HFF-Myc (cell line): ENCODE data around the gene GLB1L2.
A peak's percentile ranks its signal among the peaks of the same experiment; 100 is the strongest.
"Not testable (repeated sequence)": the region's sequence is repeated elsewhere in the genome, so short reads cannot be mapped to it uniquely, and the experiment has no call there.

Experiments
- DNase-seq: peaks from one replicate; pipeline ENCODE4 v3.0.0-alpha.2; 2011; ENCODE audit warnings: low read depth; ENCODE audit errors: extremely low read depth
- H3K4me3 ChIP-seq: replicated peaks from 2 replicates; pipeline ENCODE4 v1.5.1; 2011; ENCODE audit warnings: low read depth, mild to moderate bottlenecking, control low read depth, low read length
- CTCF ChIP-seq: IDR thresholded peaks from 2 replicates; pipeline ENCODE4 v1.5.1; 2012; ENCODE audit warnings: mild to moderate bottlenecking, low read depth, low read length, control low read depth; ENCODE audit errors: missing control alignments

Gene GLB1L2

GRCh38 chr11:134331354-134332188, at the start of gene GLB1L2:
TSS of gene GLB1L2 (plus strand) at chr11:134331988. CDS start at chr11:134332062, 74 bp downstream.
- H3K4me3 ChIP-seq, result peak within 1 kb of the TSS; percentile 43
- TF ChIP-seq CTCF, result no peak
- DNase-seq, result no peak

DNA sequence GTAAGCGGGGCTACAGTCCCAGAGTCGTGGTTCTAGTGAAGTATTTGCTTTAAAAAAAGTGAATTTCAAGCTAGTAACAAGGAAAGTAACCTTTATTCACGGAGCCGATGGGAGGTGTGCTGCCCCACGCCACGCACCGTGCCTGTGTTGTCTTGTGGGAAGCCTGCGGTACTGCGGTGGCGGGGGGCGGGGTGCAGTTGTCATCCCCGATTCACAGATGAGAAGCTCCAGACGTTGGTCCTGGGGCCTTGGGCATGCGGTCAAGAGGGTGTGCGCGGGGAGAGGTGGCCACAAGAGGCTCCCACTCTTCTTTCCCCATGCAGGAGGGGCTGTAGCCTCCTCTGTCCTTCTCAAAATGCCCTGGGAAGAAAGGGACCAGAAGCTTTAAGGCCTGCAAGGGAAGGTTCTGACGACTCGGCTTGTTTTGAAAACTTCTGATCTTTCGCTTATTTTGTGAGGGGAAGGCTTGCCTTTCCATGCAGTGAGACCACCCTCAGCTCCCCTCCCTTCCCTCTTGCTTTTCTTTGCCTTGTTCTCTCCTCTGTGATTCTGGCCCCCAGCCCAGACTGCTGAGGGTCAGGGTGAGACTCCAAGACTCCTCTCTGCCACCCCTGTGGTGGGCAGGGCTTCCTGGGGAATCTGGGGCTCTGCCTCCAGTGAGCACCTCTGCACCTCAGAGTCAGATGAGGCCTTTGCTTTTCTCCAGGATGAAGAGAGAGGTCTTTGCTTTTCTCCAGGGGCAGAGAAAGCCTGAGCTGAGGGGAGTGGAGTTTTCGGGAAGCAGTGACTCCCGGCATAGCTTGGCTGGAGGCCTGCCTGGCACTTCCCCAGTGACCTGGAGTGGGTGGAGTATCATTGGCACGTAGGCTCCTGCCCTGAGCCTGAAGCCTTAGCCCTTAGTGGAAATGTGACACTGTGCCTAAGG, 49.4 kb upstream of the GLB1L2 start:
- no peak for TF ChIP-seq CTCF
- no peak overlapping the region for H3K4me3 ChIP-seq
- no peak for DNase-seq

DNA sequence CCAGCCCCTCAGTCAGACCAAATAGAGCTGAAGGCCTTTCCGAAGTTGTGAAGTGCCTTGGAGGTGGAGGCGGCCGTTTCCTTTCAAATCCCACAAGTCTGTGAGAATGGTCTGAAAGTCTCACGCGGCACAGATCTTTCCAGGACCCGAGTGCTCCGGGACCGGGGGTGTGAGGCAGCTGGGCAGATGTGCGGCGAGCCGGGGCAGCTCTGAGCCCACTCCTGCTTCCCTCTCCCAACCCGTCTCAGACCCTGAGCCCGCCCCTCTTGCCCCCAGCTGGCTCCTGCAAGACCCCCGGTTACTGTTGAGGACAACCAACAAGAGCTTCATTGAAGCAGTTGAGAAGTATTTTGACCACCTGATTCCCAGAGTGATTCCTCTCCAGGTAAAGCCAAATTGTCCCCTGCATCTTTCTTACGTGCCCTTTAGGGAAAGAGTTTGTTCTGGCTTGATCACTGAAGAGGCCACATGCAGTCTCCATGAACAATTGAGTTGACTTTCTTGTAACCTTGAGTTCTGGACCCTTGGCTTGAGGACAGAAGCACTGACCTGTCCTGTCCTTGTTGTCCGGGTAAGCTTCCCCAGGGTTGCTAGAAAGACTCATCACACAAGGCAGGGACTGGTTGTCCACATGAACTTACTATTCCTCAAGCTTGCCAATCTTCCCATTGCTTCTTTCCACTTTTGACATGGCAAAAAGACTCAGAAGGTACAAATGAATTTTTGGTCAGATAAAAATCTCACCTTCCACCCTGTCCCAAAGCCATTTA, 48.1 kb upstream of the GLB1L2 start:
- no peak for DNase-seq
- H3K4me3 ChIP-seq, result no peak overlapping the region
- TF ChIP-seq CTCF, result no peak

DNA sequence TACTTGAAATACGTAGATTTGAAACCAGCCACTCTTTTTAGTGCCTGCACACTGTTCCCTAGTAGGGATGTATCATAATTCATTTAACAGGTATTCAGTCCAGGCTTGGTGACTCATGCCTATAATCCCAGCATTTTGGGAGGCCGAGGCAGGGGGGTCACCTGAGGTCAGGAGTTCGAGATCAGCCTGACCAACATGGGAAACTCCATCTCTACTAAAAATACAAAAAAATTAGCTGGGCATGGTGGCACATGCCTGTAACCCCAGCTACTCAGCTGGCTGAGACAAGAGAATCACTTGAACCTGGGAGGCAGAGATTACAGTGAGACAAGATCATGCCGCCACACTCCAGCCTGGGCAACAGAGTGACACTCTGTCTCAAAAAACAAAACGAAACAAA, 47.4 kb upstream of the GLB1L2 start:
- not testable (repeated sequence) for H3K4me3 ChIP-seq, DNase-seq

GRCh38 chr11:134287561-134287960, 44.2 kb upstream of the GLB1L2 start:
- no peak for DNase-seq
- TF ChIP-seq CTCF, result no peak
- H3K4me3 ChIP-seq, result no peak overlapping the region

DNA sequence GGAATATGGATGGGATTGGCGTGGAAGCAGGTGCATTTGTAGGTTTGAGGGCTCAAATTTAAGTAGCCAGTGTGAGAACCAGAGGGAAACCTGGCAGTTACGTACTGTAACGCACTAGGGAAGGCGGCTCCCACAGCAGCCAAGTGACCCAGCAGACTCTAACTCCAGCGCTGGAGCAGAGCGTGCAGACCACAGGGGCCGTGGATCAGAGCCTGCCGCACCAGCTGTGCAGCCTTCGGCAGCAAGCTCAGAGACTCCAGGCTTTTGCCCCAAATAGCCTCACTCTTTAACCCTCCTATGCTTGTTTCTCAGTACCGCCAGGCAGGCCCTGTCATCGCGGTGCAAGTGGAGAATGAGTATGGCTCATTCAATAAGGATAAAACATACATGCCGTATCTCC, 43.3 kb upstream of the GLB1L2 start:
- no peak for TF ChIP-seq CTCF
- H3K4me3 ChIP-seq, result no peak overlapping the region
- no peak for DNase-seq
